Muscle layer of duodenum (tissue), 2 donors: ENCODE results near the gene TECPR2.
A peak's percentile ranks its signal among the peaks of the same experiment; 100 is the strongest.
"Not testable (repeated sequence)": the region's sequence is repeated elsewhere in the genome, so short reads cannot be mapped to it uniquely, and the experiment has no call there.

Experiments used
- H3K27ac ChIP-seq: one replicate; pipeline ENCODE4 v1.7.0; 2013; ENCODE audit warnings: mild to moderate bottlenecking, low read length
- H3K27me3 ChIP-seq: one replicate; pipeline ENCODE4 v1.7.0; 2013; ENCODE audit warnings: low read depth, mild to moderate bottlenecking, control low read depth, low read length
- H3K36me3 ChIP-seq, 2 donors: one replicate each; pipeline ENCODE4 v1.7.0; 2013; ENCODE audit warnings: low read length in 2 of 2, control low read depth in 1 of 2, mild to moderate bottlenecking in 1 of 2; ENCODE audit not compliant: insufficient read depth in 2 of 2, control insufficient read depth in 1 of 2
- H3K4me1 ChIP-seq, 2 donors: one replicate each; pipeline ENCODE4 v1.7.0; 2013; ENCODE audit warnings: low read length in 2 of 2, mild to moderate bottlenecking in 2 of 2, control low read depth in 1 of 2, moderate library complexity in 1 of 2; ENCODE audit not compliant: insufficient read depth in 2 of 2, control insufficient read depth in 1 of 2
- H3K4me3 ChIP-seq, 2 donors: one replicate each; pipeline ENCODE4 v1.7.0; 2013; ENCODE audit warnings: low read length in 2 of 2, low read depth in 1 of 2, mild to moderate bottlenecking in 1 of 2
- H3K9me3 ChIP-seq, 2 donors: one replicate each; pipeline ENCODE4 v1.7.0; 2013; ENCODE audit warnings: low read length in 2 of 2, control low read depth in 1 of 2, mild to moderate bottlenecking in 1 of 2; ENCODE audit not compliant: control insufficient read depth in 1 of 2
- donor health status: healthy.

TECPR2 gene

DNA sequence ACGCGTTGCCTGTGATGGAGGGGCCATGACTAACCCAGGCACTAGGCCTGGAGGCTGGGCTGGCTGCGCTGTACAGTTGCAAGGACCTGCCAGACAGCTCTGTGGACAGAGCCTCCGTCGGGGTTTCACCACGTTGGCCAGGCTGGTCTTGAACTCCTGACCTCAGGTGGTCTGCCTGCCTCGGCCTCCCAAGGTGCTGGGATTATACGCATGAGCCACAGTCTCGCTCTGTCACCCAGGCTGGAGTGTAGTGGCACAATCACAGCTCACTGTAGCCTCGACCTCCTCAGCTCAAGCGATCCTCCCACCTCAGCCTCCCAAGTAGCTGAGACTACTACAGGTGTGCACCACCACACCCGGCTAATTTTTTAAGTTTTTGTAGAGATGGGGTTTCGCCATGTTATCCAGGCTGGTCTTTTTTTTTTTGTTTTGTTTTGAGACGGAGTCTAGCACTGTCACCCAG, 178.3 kb downstream of the TECPR2 start:
- H3K36me3 ChIP-seq, H3K27me3 ChIP-seq, H3K9me3 ChIP-seq, H3K27ac ChIP-seq, H3K4me3 ChIP-seq: not testable (repeated sequence)
- peaks cover 0 to 30% of the 10 kb centered on the region in 2 donors for H3K4me1 ChIP-seq

DNA sequence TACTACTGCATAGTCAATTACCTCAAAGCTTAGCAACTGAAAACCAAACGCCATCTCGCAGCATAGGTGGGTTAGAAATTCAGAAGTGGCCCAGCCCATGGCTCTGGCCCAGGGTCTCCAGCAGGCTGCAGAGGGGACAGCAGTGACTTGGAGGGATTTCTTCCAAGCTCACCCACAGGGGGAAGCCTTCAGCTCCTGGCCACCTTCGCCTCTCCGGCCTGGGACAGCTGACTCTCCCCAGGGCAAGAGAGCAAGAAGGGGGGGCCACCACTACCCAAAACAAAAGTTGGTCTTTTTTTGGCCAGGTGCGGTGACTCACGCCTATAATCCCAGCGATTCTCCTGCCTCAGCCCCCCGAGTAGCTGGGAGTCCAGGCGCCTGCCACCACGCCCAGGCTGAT, 179.0 kb downstream of the TECPR2 start:
- Histone ChIP-seq H3K27me3 (peaks cover 5% of the 10 kb centered on the region), H3K9me3 (no peaks in the 10 kb centered on the region), H3K36me3 (no peaks in the 10 kb centered on the region), H3K4me1 (peaks cover 0 to 30% of the 10 kb centered on the region in 2 donors), H3K27ac (no peak overlapping the region), H3K4me3 (no peak overlapping the region)

DNA sequence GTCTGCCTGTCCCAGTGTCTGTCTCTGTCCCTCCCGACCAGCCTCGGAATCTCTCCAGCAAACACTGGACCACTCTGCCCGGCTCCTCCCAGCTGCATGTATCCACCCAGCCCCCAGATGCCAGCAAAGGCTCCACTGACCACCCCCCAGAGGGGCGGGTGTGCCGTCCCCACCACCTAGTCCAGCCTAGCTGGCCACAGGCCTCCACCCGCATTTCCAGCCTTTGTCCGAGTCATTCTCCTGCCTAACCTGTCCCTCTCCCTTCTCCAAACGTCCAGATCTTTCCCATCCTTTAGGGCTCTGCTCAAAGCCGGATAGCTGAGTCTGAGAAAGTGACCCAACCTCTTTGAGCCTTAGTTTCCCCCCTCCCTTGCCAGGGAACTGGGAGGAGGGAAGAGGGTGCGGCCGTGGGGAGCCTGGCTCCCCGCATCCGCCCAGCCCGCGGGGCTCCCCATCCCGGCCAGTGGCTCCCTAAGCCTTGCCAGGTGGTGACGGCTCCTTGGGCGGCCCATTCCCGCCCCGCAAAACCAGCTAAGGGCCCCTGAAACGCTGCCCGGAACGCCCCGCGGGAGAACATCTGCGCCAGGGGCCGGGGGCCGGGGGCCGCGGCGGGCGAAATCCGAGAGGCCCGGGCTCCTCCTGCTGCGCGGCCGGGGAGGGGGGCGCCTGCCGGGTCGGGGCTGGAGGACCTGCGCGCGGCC, 181.5 kb downstream of the TECPR2 start:
- Histone ChIP-seq H3K4me1 (peaks cover 0 to 30% of the 10 kb centered on the region in 2 donors), H3K4me3 (peak overlapping the region in 1 of 2 donors; percentile 45), H3K27ac (no peak overlapping the region), H3K27me3 (peaks cover 5% of the 10 kb centered on the region), H3K36me3 (no peaks in the 10 kb centered on the region), H3K9me3 (no peaks in the 10 kb centered on the region)

DNA sequence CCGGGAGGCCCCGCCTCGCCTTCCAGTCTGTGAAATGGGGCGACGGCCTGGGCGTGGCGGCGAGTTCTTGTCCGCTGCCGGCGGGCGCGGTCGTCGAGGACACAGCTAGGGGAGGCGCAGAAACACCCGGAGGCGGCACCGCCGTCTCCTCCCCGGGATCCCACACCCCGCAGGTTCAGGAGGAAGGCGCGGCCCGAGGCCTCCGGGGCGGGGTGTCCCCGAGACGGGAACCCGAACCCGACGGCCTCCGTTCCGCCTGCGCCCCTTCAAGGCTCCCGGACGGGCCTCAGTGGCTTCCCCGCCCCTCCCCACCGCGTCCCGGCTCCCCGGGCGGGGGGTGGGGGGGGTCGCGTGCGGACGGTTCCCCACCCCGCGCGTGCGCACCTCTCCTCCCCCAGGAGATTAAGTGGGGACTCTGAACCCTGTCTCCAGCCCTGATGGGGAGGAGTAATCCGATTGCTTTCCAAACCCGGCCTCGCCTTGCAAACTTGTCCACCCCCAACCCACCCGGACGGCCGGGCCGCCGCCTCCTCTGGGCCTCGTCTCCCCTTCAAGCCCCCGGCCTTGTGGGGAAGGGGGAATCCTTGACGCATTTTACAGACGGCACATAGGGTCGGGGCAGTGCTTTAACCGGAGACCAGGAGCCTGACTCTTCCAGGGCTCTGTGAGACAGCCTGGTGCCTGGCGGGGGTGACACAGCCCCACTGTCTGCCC, 182.2 kb downstream of the TECPR2 start:
- H3K27ac ChIP-seq: peak overlapping the region; percentile 71
- H3K4me1 ChIP-seq: peaks cover 0 to 27% of the 10 kb centered on the region in 2 donors
- peak overlapping the region in 1 of 2 donors; percentile 45 for H3K4me3 ChIP-seq
- peaks cover 5% of the 10 kb centered on the region for H3K27me3 ChIP-seq
- H3K36me3 ChIP-seq: no peaks in the 10 kb centered on the region
- H3K9me3 ChIP-seq: no peaks in the 10 kb centered on the region

DNA sequence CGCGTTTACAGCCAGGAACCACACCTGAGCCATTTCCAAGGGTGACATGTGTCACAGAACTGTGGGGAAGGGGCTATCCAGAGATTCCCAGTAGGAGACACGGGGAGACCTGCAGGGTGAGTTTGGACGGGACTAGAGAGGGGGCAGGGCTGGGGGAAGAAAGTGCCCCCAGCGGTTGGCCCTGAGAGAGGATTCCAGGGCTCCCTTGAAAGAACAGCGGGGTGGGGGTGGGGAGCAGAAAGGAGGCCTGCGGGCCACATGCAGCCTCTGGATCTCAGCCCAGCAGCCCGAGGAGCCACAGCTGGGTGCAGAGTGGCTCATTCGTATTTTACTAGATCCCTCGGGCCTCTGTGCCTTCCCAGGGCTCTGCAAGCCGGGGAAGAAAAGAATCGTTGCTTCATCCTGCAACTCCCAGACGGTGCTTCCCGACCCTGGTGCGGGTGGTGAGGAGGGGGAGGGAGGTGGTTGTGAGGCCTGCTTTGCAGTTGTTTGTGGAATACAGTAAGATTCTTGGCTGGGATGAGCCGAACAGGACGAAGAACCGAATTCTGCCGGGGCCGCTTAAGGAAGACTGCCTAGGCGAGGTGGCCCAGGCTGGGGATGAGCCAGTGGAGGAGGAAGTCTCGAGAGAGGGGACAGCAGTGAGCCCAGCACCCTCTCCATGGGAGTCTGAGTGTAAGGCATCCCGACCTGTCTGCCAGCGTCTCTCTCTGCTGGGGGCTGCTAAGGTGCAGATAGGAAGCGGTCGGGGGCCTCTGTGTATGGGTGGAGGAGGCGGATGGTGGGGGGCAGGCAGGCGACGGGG, 182.9 kb downstream of the TECPR2 start:
- Histone ChIP-seq H3K36me3 (no peaks in the 10 kb centered on the region), H3K27ac (peak overlapping the region; percentile 71), H3K27me3 (peaks cover 5% of the 10 kb centered on the region), H3K4me3 (peak overlapping the region; percentile 21 to 45), H3K4me1 (peaks cover 0 to 19% of the 10 kb centered on the region in 2 donors), H3K9me3 (no peaks in the 10 kb centered on the region)

DNA sequence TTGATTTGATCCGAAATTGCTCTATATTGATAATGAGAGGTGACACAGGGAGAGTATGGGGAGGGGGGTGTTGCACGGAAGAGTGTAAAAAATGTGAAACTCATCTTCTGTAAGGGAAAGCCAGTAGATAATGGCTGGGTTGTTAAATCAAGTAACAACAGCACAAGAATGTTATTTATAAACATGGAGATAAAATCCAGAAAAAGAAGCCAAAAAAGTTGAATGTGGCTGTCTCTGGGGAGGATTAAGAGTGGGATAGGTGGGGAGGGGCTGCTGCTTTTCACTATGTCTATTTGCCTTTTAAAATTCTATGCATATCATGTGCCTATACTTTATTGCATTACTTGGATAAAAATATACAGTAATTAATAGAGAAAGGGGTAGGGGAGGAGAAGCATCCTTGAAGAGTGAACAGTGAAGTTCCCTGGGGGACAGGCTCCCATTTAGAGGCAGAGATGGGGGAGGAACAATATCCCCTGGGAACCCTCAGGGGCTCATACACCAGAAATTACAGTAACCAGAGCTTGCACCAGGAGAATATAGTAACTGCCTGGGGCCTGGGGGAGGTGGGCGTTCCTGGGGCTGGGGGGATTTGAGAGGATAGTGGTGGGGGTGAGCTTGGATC, 186.0 kb downstream of the TECPR2 start:
- peaks cover 5% of the 10 kb centered on the region for H3K27me3 ChIP-seq
- H3K36me3 ChIP-seq: no peaks in the 10 kb centered on the region
- H3K4me3 ChIP-seq: no peak overlapping the region
- no peak overlapping the region for H3K27ac ChIP-seq
- no peaks in the 10 kb centered on the region for H3K9me3 ChIP-seq
- peaks cover 0 to 19% of the 10 kb centered on the region in 2 donors for H3K4me1 ChIP-seq

DNA sequence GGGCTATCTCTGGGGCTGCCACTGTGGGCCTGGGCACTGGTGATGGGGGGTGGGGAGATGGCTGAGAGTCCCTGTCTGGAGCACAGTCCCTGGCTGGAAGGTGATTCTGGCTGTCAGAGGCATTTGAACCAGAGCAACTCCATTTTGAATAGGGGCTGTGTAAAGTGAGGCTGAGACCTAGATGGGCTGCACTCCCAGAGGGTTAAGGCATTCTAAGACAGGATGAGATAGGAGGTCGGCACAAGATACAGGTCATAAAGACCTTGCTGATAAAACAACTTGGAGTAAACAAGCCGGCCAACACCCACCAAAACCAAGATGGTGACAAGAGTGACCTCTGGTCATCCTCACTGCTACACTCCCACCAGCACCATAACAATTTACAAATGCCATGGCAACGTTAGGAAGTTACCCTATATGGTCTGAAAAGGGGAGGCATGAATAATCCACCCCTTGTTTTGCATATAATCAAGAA, 188.2 kb downstream of the TECPR2 start:
- H3K9me3 ChIP-seq, H3K27me3 ChIP-seq, H3K4me3 ChIP-seq, H3K27ac ChIP-seq, H3K36me3 ChIP-seq, H3K4me1 ChIP-seq: not testable (repeated sequence)
